Right atrium auricular region (tissue), 2 donors: ENCODE data around the gene VPS13C. TPM values are rescaled to one million over a fixed set of nuclear protein-coding genes. Genes with fewer than 3 reads are reported as not detected.
"Not testable (repeated sequence)": the region's sequence is repeated elsewhere in the genome, so short reads cannot be mapped to it uniquely, and the experiment has no call there.

Experiments used
- DNase-seq: peaks from one replicate; pipeline ENCODE4 v3.0.0-alpha.2; 2019; ENCODE audit warnings: low spot score
- H3K27ac ChIP-seq, 2 donors: fragments of 200-600 bp; sonication (generic); 1 replicate in 1 of 2; 2 replicates in 1 of 2; pipeline ENCODE4 v1.5.1; 2016 to 2019
- H3K27me3 ChIP-seq, 2 donors: fragments of 200-600 bp; sonication (generic); one replicate each; pipeline versions ENCODE4 v1.5.1 to v1.6.0; 2017 to 2019
- H3K36me3 ChIP-seq: fragments of 200-600 bp; sonication (generic); one replicate; pipeline ENCODE4 v1.5.1; 2016
- H3K4me1 ChIP-seq, 2 donors: fragments of 200-600 bp; sonication (generic); one replicate each; pipeline versions ENCODE4 v1.5.1 to v1.6.0; 2017 to 2019
- H3K4me3 ChIP-seq, 2 donors: fragments of 200-600 bp; sonication (generic); 1 replicate in 1 of 2; 2 replicates in 1 of 2; pipeline ENCODE4 v1.5.1; 2017 to 2019; ENCODE audit warnings: mild to moderate bottlenecking in 1 of 2, moderate library complexity in 1 of 2
- H3K9me3 ChIP-seq, 2 donors: fragments of 200-600 bp; sonication (generic); one replicate each; pipeline ENCODE4 v1.5.1; 2019
- CTCF ChIP-seq, 2 donors: fragments of 200-600 bp; sonication (generic); IDR thresholded peaks; one replicate each; pipeline ENCODE4 v1.5.1; 2019; ENCODE audit warnings: antibody characterized with exemption in 2 of 2
- total RNA-seq, 2 donors: library from RNA; depleted of rRNA; stranded (reverse); fragments of >200 nt; gene quantifications; one replicate each; pipeline ENCODE4 v1.1.0, GENCODE V29; 2016

VPS13C gene
- total RNA-seq, 2 donors from 2014 or later: 30.3 to 41.9 TPM

GRCh38 chr15:62050115-62050514, 10.1 kb downstream of the VPS13C start:
- Histone ChIP-seq H3K27ac (no peak overlapping the region), H3K4me1 (peaks cover 0 to 53% of the 10 kb centered on the region in 2 donors)
- TF ChIP-seq CTCF (IDR thresholded peaks at IDR 0.05): no peak

GRCh38 chr15:62048254-62048653, 12.0 kb downstream of the VPS13C start:
- not testable (repeated sequence) for DNase-seq, H3K27ac ChIP-seq, H3K27me3 ChIP-seq, H3K36me3 ChIP-seq, H3K4me3 ChIP-seq, H3K9me3 ChIP-seq
- H3K4me1 ChIP-seq: peaks cover 0 to 43% of the 10 kb centered on the region in 2 donors

More at GRCh38 chr15:62050115-62050514, 10.1 kb downstream of the VPS13C start:
- Histone ChIP-seq H3K4me3 (no peak overlapping the region), H3K36me3 (no peaks in the 10 kb centered on the region), H3K27me3 (no peaks in the 10 kb centered on the region), H3K9me3 (no peaks in the 10 kb centered on the region)
- no peak for DNase-seq

- no peak for TF ChIP-seq CTCF (IDR thresholded peaks at IDR 0.05)
- Histone ChIP-seq H3K27ac (no peak overlapping the region), H3K9me3 (no peaks in the 10 kb centered on the region), H3K36me3 (no peaks in the 10 kb centered on the region), H3K4me1 (peaks cover 0 to 40% of the 10 kb centered on the region in 2 donors), H3K27me3 (no peaks in the 10 kb centered on the region), H3K4me3 (no peak overlapping the region)
- DNase-seq: no peak
Measured at GRCh38 chr15:62047282-62047827, 12.9 kb downstream of the VPS13C start.

GRCh38 chr15:62046078-62046743, 14.0 kb downstream of the VPS13C start:
- no peaks in the 10 kb centered on the region for H3K27me3 ChIP-seq
- DNase-seq: no peak
- H3K36me3 ChIP-seq: no peaks in the 10 kb centered on the region
- no peaks in the 10 kb centered on the region for H3K9me3 ChIP-seq
- peaks cover 0 to 29% of the 10 kb centered on the region in 2 donors for H3K4me1 ChIP-seq
- TF ChIP-seq CTCF (IDR thresholded peaks at IDR 0.05): no peak
- H3K27ac ChIP-seq: no peak overlapping the region
- H3K4me3 ChIP-seq: no peak overlapping the region

GRCh38 chr15:62035256-62035924, 24.9 kb downstream of the VPS13C start:
- H3K27ac ChIP-seq: no peak overlapping the region
- TF ChIP-seq CTCF (IDR thresholded peaks at IDR 0.05): no peak
- no peak overlapping the region for H3K4me3 ChIP-seq
- H3K4me1 ChIP-seq: peaks cover 0 to 5% of the 10 kb centered on the region in 2 donors
- DNase-seq: no peak
- H3K27me3 ChIP-seq: no peaks in the 10 kb centered on the region
- H3K9me3 ChIP-seq: no peaks in the 10 kb centered on the region
- no peaks in the 10 kb centered on the region for H3K36me3 ChIP-seq

- H3K9me3 ChIP-seq: no peaks in the 10 kb centered on the region
- no peak for DNase-seq
- H3K36me3 ChIP-seq: peaks cover under 1% of the 10 kb centered on the region
- no peak overlapping the region for H3K4me3 ChIP-seq
- H3K27me3 ChIP-seq: no peaks in the 10 kb centered on the region
- no peak overlapping the region for H3K27ac ChIP-seq
- no peaks in the 10 kb centered on the region for H3K4me1 ChIP-seq
- TF ChIP-seq CTCF (IDR thresholded peaks at IDR 0.05): no peak
Measured at GRCh38 chr15:62027916-62028315, 32.3 kb downstream of the VPS13C start.
